Ovary (tissue), 9 donors: ENCODE data around the gene GABRB2. TPM values are rescaled to one million over a fixed set of nuclear protein-coding genes. Genes with fewer than 3 reads are reported as not detected.

Source experiments
- DNase-seq, 5 donors: peaks; one replicate each; pipeline ENCODE4 v3.0.0-alpha.2; 2019 to 2020
- H3K27ac ChIP-seq, 2 donors: fragments of 200-600 bp; one replicate each; pipeline versions ENCODE4 v1.5.1 to v1.8.0; 2019 to 2022
- H3K27me3 ChIP-seq: fragments of 200-600 bp; one replicate; pipeline ENCODE4 v1.8.0; 2022
- H3K36me3 ChIP-seq: fragments of 200-600 bp; sonication (generic); one replicate; pipeline ENCODE4 v1.5.1; 2019
- H3K4me1 ChIP-seq: one replicate; pipeline ENCODE4 v1.8.1; 2013; ENCODE audit warnings: mild to moderate bottlenecking, moderate library complexity; ENCODE audit not compliant: insufficient read depth
- H3K4me3 ChIP-seq: fragments of 200-600 bp; sonication (generic); one replicate; pipeline ENCODE4 v1.5.1; 2017
- H3K9me3 ChIP-seq, 2 donors: fragments of 200-600 bp in 1 of 2; sonication (generic) in 1 of 2; one replicate each; pipeline versions ENCODE4 v1.5.1 to v1.8.1; 2013 to 2019; ENCODE audit warnings: mild to moderate bottlenecking in 1 of 2, moderate library complexity in 1 of 2
- EP300 ChIP-seq: sonication (generic); formaldehyde crosslinking; IDR thresholded peaks from one replicate; pipeline ENCODE4 v1.6.1; 2017; ENCODE audit warnings: antibody characterized with exemption
- POLR2A ChIP-seq: fragments of 450-650 bp; IDR thresholded peaks from one replicate; pipeline ENCODE4 v1.6.1; 2017; ENCODE audit warnings: antibody characterized with exemption, mild to moderate bottlenecking, moderate library complexity
- WGBS, 3 donors: extraction: QIAGEN DNeasy Blood & Tissue Kit in 1 of 3; methylation state at CpG; one replicate each; pipeline versions ENCODE4 v1.1.5 to v1.1.7; 2013 to 2017; 5-methylcytosine and 5-hydroxymethylcytosine counted together
- intact Hi-C, 4 donors: fragments of 100-400 bp; cut with DNase I; formaldehyde crosslinking; loops; one replicate each; pipeline versions ENCODE4 v1.11.0 to v1.15.1; 2022 to 2023
- polyA plus RNA-seq, 2 donors: library from polyadenylated mRNA; stranded (reverse); fragments of 200-250 nt in 1 of 2; fragments of 350-450 nt in 1 of 2; fragmentation: Illumina TruSeq in 1 of 2; extraction: RNeasy Lipid Tissue Mini Kit (QIAGEN cat#74804) in 1 of 2; gene quantifications; one replicate each; pipeline ENCODE4 v1.2.3, GENCODE V29; 2013 to 2014
- total RNA-seq, 7 donors: library from RNA; depleted of rRNA in 2 of 7; stranded (reverse); fragments of >200 nt in 2 of 7; fragmentation: NEBNext Ultra II Directional in 3 of 7; extraction: Animal tissue kit (Norgen Biotek cat#: 25700) in 3 of 7; gene quantifications; one replicate each; pipeline versions ENCODE4 v1.1.0 to v1.2.4, GENCODE V29; 2016 to 2023
- TF ChIP-seq, protein P1 (sequence below), 3 donors: fragments of 450-650 bp in 2 of 3; fragments of 200-600 bp in 1 of 3; IDR thresholded peaks; one replicate each; pipeline versions ENCODE4 v1.5.1 to v1.8.0; 2016 to 2022; ENCODE audit warnings: antibody characterized with exemption in 3 of 3, mild to moderate bottlenecking in 1 of 3
- donor health status: DM: no; HTN: no; CAD: no; lungs with moderate emphysema.
- donor health status: DM: no; HTN: no; CAD: no.
- donor health status: Bipolar disorder and iron deficiency.
- donor health status: DM: yes; HTN: yes; CAD: no.
- donor health status: DM: no; HTN: no; CAD: no.
- donor health status: DM: yes; HTN: yes; CAD: no.

The GABRB2 gene
- total and polyA plus RNA-seq, 9 donors: under 0.01 to 3.1 (median 0.26) TPM; not detected in 1

DNA sequence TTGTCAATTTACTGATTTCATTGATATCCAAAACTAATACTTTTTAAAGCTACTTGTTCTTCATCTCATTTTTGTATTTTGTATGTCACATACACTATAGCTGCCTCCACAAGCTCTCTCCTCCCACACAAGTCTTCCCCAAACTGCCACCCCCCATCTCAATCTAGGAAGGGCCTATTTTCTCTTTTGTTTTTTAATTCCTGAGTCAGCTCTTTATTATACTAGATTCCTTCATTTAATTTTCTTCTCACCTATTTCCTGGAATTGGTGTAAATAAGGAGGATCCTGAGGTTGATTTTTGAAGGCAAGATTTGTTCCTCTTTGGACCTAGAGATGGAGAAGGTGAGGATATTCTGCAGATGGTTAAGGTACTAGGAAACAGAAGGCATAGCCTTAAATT is 277.4 kb downstream of the GABRB2 start:
- Histone ChIP-seq H3K4me1 (no peaks in the 10 kb centered on the region), H3K36me3 (no peaks in the 10 kb centered on the region), H3K27me3 (no peaks in the 10 kb centered on the region), H3K4me3 (no peak overlapping the region), H3K9me3 (no peaks in the 10 kb centered on the region), H3K27ac (no peak overlapping the region)
- intact Hi-C loops: no loop called here
- TF ChIP-seq EP300 (no peak), POLR2A (no peak)
- TF ChIP-seq, protein P1, sequence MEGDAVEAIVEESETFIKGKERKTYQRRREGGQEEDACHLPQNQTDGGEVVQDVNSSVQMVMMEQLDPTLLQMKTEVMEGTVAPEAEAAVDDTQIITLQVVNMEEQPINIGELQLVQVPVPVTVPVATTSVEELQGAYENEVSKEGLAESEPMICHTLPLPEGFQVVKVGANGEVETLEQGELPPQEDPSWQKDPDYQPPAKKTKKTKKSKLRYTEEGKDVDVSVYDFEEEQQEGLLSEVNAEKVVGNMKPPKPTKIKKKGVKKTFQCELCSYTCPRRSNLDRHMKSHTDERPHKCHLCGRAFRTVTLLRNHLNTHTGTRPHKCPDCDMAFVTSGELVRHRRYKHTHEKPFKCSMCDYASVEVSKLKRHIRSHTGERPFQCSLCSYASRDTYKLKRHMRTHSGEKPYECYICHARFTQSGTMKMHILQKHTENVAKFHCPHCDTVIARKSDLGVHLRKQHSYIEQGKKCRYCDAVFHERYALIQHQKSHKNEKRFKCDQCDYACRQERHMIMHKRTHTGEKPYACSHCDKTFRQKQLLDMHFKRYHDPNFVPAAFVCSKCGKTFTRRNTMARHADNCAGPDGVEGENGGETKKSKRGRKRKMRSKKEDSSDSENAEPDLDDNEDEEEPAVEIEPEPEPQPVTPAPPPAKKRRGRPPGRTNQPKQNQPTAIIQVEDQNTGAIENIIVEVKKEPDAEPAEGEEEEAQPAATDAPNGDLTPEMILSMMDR (IDR thresholded peaks at IDR 0.05): no peak
- no peak for DNase-seq

DNA sequence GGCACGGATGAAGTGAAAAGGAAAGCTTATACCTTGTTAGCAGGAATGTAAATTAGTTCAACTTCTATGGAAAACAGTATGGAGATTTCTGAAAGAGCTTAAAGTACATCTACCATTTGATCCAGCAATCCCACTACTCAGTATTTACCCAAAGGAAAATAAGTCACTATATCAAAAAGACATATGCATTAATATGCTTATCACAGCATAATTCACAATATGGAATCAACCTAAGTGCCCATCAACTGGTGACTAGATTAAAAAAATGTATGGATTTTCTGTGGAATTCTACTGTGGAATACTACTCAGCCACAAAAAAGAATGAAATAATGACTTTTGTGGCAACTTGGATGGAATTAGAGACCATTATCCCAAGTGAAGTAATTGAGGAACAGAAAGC is 279.6 kb downstream of the GABRB2 start:
- Histone ChIP-seq H3K4me1 (no peaks in the 10 kb centered on the region), H3K27ac (no peak overlapping the region), H3K9me3 (no peaks in the 10 kb centered on the region), H3K4me3 (no peak overlapping the region), H3K27me3 (no peaks in the 10 kb centered on the region), H3K36me3 (no peaks in the 10 kb centered on the region)
- intact Hi-C loops: no loop called here
- DNase-seq: no peak
- TF ChIP-seq, protein P1 (IDR thresholded peaks at IDR 0.05): no peak
- TF ChIP-seq EP300: no peak
- WGBS, 3 donors: 80 to 92% (median 91%) methylated on average over 1 of the region's 1 CpG

DNA sequence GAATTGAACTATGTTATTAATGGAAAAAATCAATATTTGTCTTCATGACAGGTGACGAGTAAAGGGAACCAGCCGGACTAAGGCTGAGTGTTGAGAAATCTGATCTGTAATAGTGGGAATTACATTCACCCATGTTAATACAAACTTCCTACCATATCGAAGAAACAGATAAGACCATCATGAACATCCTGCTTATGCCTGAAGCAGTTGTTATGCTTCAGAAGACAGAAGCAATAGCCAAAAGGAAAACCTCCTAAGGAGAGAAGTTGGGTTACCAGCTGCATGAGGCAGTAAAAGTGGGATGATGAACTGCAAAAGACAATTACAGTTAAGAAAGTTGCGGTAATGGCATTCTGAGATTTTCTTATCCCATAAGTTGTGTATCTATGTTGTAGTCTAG is 281.5 kb downstream of the GABRB2 start:
- TF ChIP-seq, protein P1 (IDR thresholded peaks at IDR 0.05): no peak
- no peak for TF ChIP-seq EP300
- no peaks in the 10 kb centered on the region for H3K27me3 ChIP-seq
- H3K4me1 ChIP-seq: no peaks in the 10 kb centered on the region
- intact Hi-C loops: no loop called here
- no peak overlapping the region for H3K4me3 ChIP-seq
- no peaks in the 10 kb centered on the region for H3K9me3 ChIP-seq
- DNase-seq: no peak
- 85 to 91% (median 89%) methylated on average over 4 of the region's 4 CpGs for WGBS, 3 donors
- no peak overlapping the region for H3K27ac ChIP-seq
- H3K36me3 ChIP-seq: no peaks in the 10 kb centered on the region

DNA sequence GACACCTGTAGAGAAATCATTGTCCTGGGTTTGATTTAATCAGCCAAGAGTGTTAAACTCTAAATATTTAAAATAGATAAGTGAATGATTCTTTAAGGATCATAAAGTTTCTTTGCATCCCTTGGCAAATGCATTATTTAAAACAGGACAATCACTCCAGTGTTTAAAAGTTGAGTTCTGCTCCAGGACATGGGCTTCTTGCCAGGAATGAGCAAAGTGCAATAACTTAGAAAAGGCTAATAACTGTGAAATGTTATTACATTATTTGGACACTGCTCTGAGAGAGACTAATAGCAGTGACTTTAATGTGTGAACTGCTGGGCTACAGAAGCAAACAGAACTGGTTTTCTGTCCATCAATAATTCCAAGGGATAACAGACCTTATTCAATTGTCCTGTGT is 283.3 kb downstream of the GABRB2 start:
- Histone ChIP-seq H3K4me1 (no peaks in the 10 kb centered on the region), H3K9me3 (no peaks in the 10 kb centered on the region), H3K27ac (no peak overlapping the region), H3K36me3 (no peaks in the 10 kb centered on the region), H3K4me3 (no peak overlapping the region), H3K27me3 (no peaks in the 10 kb centered on the region)
- TF ChIP-seq, protein P1 (IDR thresholded peaks at IDR 0.05): no peak
- TF ChIP-seq POLR2A (no peak), EP300 (no peak)
- no peak for DNase-seq
- intact Hi-C loops: no loop called here
